ENCODE measurements around the gene GNB1L. TPM values are rescaled to one million over a fixed set of nuclear protein-coding genes. Genes with fewer than 3 reads are reported as not detected.

GNB1L gene
- total RNA-seq, 4 donors from 2014 or later = 4.8 to 8.7 (median 7.4) TPM

GRCh38 chr22:19772422-19772672 is 82.3 kb downstream of the GNB1L start:
- H3K27me3 ChIP-seq = peaks cover 97% of the 10 kb centered on the region
- H3K4me3 ChIP-seq = no peak overlapping the region
- peaks cover 0 to 12% (median 0%) of the 10 kb centered on the region in 3 donors for H3K4me1 ChIP-seq
- 66 to 68% methylated on average over 3 to 4 of the region's 4 CpGs for WGBS, 2 donors (ENCODE audit: low coverage in 1 of 2)
- no peaks in the 10 kb centered on the region for H3K36me3 ChIP-seq
- ATAC-seq = no peak
- TF ChIP-seq CTCF (IDR thresholded peaks at IDR 0.05) (no peak), POLR2AphosphoS5 (IDR thresholded peaks at IDR 0.05) (no peak), POLR2A (IDR thresholded peaks at IDR 0.05) (no peak), EP300 (IDR thresholded peaks at IDR 0.05) (no peak)
- H3K9me3 ChIP-seq = no peaks in the 10 kb centered on the region
- no peak overlapping the region for H3K27ac ChIP-seq

- no peak overlapping the region for H3K27ac ChIP-seq
- no peak for ATAC-seq
- peaks cover 100% of the 10 kb centered on the region for H3K27me3 ChIP-seq
- H3K36me3 ChIP-seq = no peaks in the 10 kb centered on the region
- H3K4me1 ChIP-seq = peaks cover 0 to 30% (median 5%) of the 10 kb centered on the region in 3 donors
- WGBS, 2 donors (ENCODE audit: low coverage in 1 of 2) = 67% methylated on average over 2 of the region's 25 CpGs; no CpG with 5 or more reads in 1 of the 2 donors
- H3K9me3 ChIP-seq = no peaks in the 10 kb centered on the region
- H3K4me3 ChIP-seq = no peak overlapping the region
- TF ChIP-seq CTCF (IDR thresholded peaks at IDR 0.05) = no peak
- no peak for TF ChIP-seq POLR2A (IDR thresholded peaks at IDR 0.05)
- TF ChIP-seq EP300 (IDR thresholded peaks at IDR 0.05) = no peak
- no peak for TF ChIP-seq POLR2AphosphoS5 (IDR thresholded peaks at IDR 0.05)
Measured at GRCh38 chr22:19770349-19771220, 84.1 kb downstream of the GNB1L start.

GRCh38 chr22:19769393-19769715 is 85.3 kb downstream of the GNB1L start:
- H3K4me3 ChIP-seq = no peak overlapping the region
- WGBS, 2 donors (ENCODE audit: low coverage in 1 of 2) = no CpG with 5 or more reads among the region's 12 CpGs
- H3K27me3 ChIP-seq = peaks cover 100% of the 10 kb centered on the region
- no peaks in the 10 kb centered on the region for H3K36me3 ChIP-seq
- no peak for ATAC-seq
- peaks cover 0 to 35% (median 5%) of the 10 kb centered on the region in 3 donors for H3K4me1 ChIP-seq
- H3K27ac ChIP-seq = no peak overlapping the region
- no peak for TF ChIP-seq CTCF (IDR thresholded peaks at IDR 0.05)
- no peak for TF ChIP-seq POLR2AphosphoS5 (IDR thresholded peaks at IDR 0.05)
- TF ChIP-seq POLR2A (IDR thresholded peaks at IDR 0.05) = no peak
- TF ChIP-seq EP300 (IDR thresholded peaks at IDR 0.05) = no peak
- H3K9me3 ChIP-seq = no peaks in the 10 kb centered on the region

GRCh38 chr22:19767427-19768341 is 87.0 kb downstream of the GNB1L start:
- 0 to 15% methylated on average over 4 of the region's 35 CpGs for WGBS, 2 donors (ENCODE audit: low coverage in 1 of 2)
- ATAC-seq = peak; percentile 44
- H3K36me3 ChIP-seq = no peaks in the 10 kb centered on the region
- H3K9me3 ChIP-seq = no peaks in the 10 kb centered on the region
- TF ChIP-seq POLR2A (IDR thresholded peaks at IDR 0.05) (no peak), EP300 (IDR thresholded peaks at IDR 0.05) (no peak), POLR2AphosphoS5 (IDR thresholded peaks at IDR 0.05) (no peak), CTCF (IDR thresholded peaks at IDR 0.05) (peak in 1 of 4 experiments; percentile 13)
- H3K4me3 ChIP-seq = peak overlapping the region in 1 of 2 donors; percentile 47
- peak overlapping the region in 1 of 4 donors; percentile 55 for H3K27ac ChIP-seq
- H3K27me3 ChIP-seq = peaks cover 100% of the 10 kb centered on the region
- H3K4me1 ChIP-seq = peaks cover 0 to 35% (median 5%) of the 10 kb centered on the region in 3 donors

All from gastroesophageal sphincter (tissue), 4 donors.